HepG2 (cell line): ENCODE data around the gene MRNIP. TPM values are rescaled to one million over a fixed set of nuclear protein-coding genes. Genes with fewer than 3 reads are reported as not detected.

Experiments used
- AKAP8 ChIP-seq: sonication (generic); formaldehyde crosslinking; IDR thresholded peaks from 2 replicates; pipeline ENCODE4 v1.5.1; 2020; ENCODE audit warnings: mild to moderate bottlenecking, missing genetic modification reagents
- BRD4 ChIP-seq: sonication (generic); formaldehyde crosslinking; IDR thresholded peaks from 2 replicates; pipeline ENCODE4 v1.4.0; 2020; ENCODE audit warnings: missing genetic modification reagents
- HNRNPL ChIP-seq: fragments of 200-400 bp; formaldehyde crosslinking; IDR thresholded peaks from 2 replicates; pipeline ENCODE4 v1.6.1; 2017; ENCODE audit warnings: mild to moderate bottlenecking, low read depth, low read length
- HOXA3 ChIP-seq: sonication (generic); formaldehyde crosslinking; IDR thresholded peaks from 2 replicates; pipeline ENCODE4 v1.5.0; 2020; ENCODE audit warnings: missing genetic modification reagents
- NR1H2 ChIP-seq: sonication (generic); formaldehyde crosslinking; IDR thresholded peaks from 2 replicates; pipeline ENCODE4 v1.8.1; 2022; ENCODE audit warnings: low read depth, missing genetic modification reagents, borderline replicate concordance
- PAX8 ChIP-seq: sonication (generic); formaldehyde crosslinking; IDR thresholded peaks from 2 replicates; pipeline ENCODE4 v1.8.0; 2022; ENCODE audit warnings: mild to moderate bottlenecking, missing genetic modification reagents, borderline replicate concordance
- POLR2AphosphoS2 ChIP-seq: IDR thresholded peaks from 2 replicates; pipeline ENCODE4 v1.6.1; 2011; ENCODE audit warnings: low read depth, low read length, improper control_type of control experiment
- SATB2 ChIP-seq: sonication (generic); formaldehyde crosslinking; IDR thresholded peaks from 2 replicates; pipeline ENCODE4 v1.5.0; 2020; ENCODE audit warnings: missing genetic modification reagents
- SRSF1 ChIP-seq: fragments of 200-400 bp; formaldehyde crosslinking; optimal IDR thresholded peaks from 2 replicates; pipeline ENCODE3; 2017; ENCODE audit warnings: mild to moderate bottlenecking, low read depth, low read length, moderate library complexity
- SRY ChIP-seq: sonication (generic); formaldehyde crosslinking; IDR thresholded peaks from 2 replicates; pipeline ENCODE4 v1.8.0; 2022; ENCODE audit warnings: mild to moderate bottlenecking, missing genetic modification reagents
- ZNF777 ChIP-seq: sonication (generic); formaldehyde crosslinking; IDR thresholded peaks from 2 replicates; pipeline ENCODE4 v1.4.0; 2020; ENCODE audit warnings: missing genetic modification reagents
- ZSCAN21 ChIP-seq: sonication (generic); formaldehyde crosslinking; IDR thresholded peaks from 2 replicates; pipeline ENCODE4 v1.8.0; 2022; ENCODE audit warnings: mild to moderate bottlenecking, missing genetic modification reagents, moderate library complexity, borderline replicate concordance
- polyA plus RNA-seq, 8 experiments: library from polyadenylated mRNA; depleted of rRNA in 3 of 8; stranded (reverse) in 7 of 8; unstranded in 1 of 8; fragments of >200 nt; fragmentation: Illumina TruSeq in 4 of 8; extraction: Trizol in 4 of 8; gene quantifications; 2 replicates each; pipeline versions ENCODE4 v1.2.1 to v1.2.3, GENCODE V29; 2011 to 2016; ENCODE audit warnings: low read depth in 4 of 8, missing spikeins in 1 of 8, mixed read lengths in 1 of 8; ENCODE audit not compliant: insufficient read depth in 1 of 8
- total RNA-seq, 5 experiments: library from RNA; depleted of rRNA; stranded (reverse); fragments of >200 nt; fragmentation: Illumina TruSeq; extraction: Trizol; gene quantifications; 2 replicates each; pipeline ENCODE4 v1.2.3, GENCODE V29; 2016; ENCODE audit warnings: low read depth in 1 of 5
- TF ChIP-seq, protein P1 (sequence below): sonication (generic); formaldehyde crosslinking; IDR thresholded peaks from 2 replicates; pipeline ENCODE4 v1.4.0; 2020; ENCODE audit warnings: missing genetic modification reagents, borderline replicate concordance
- TF ChIP-seq, protein P2 (sequence below): sonication (generic); formaldehyde crosslinking; IDR thresholded peaks from 2 replicates; pipeline ENCODE4 v1.5.1; 2020; ENCODE audit warnings: mild to moderate bottlenecking, missing genetic modification reagents, moderate library complexity

Gene MRNIP
- total and polyA plus RNA-seq, 2 of the 13 experiments (the other 11 are each of a cell fraction or from before 2014, with no cell fraction given) = 15.5 to 34.1 TPM

DNA sequence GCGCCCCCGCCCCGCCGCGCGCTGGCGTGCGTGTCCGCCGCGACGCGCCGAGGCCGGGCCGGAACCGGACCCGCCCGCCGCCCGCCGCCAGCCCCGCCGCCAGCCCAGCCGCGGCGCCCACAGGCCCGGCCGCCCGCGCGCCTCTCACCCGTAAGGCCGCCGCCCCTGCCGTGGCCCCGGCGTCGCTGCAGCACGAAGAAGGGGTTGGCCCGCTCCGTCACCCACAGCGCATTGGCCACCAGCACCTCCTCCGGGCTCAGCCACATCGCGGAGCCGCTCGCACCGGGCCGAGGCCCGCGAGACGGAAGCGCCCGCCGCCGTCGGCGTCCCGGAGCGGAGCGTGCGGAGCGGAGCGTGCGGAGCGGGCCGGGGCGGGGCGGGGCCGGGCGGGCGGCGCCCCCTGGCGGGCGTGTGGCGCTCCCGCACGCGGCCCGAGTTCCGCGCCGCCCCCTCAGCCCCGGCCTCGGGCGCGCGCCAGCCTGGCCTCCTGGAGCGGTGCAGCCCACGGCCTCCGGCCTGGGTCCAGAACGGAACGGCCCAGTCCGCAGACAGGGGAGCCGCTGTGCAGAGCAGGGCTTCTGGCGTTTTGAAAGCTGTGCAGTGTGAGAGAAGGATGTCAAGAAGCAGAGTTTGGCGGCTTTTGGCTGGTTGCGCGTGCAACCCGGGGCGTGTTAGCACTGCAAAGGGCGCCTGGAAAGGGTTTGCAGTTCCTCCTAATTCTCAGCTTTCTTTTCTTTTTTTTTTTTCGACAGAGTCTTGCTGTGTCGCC lies 49.1 kb upstream of the MRNIP start, which contains the start of gene TBC1D9B (continued):
- TF ChIP-seq SATB2 (CRISPR knock-in tag) (no peak), POLR2AphosphoS2 (no peak), AKAP8 (CRISPR knock-in tag) (0 out of 2 replicates have a peak, but pooled peaks have one; percentile 25), ZNF777 (peak; percentile 77), NR1H2 (CRISPR knock-in tag) (no peak), ZSCAN21 (0 out of 2 replicates have a peak, but pooled peaks have one; percentile 57), BRD4 (peak; percentile 20), HOXA3 (CRISPR knock-in tag) (peak; percentile 20; the same call in 1 of the 2 replicates), HNRNPL (0 out of 2 replicates have a peak, but pooled peaks have one; percentile 3), PAX8 (peak; percentile 45; the same call in 1 of the 2 replicates), SRSF1 (peak; percentile 23), SRY (CRISPR knock-in tag) (0 out of 2 replicates have a peak, but pooled peaks have one; percentile 14)
- TF ChIP-seq, protein P1, sequence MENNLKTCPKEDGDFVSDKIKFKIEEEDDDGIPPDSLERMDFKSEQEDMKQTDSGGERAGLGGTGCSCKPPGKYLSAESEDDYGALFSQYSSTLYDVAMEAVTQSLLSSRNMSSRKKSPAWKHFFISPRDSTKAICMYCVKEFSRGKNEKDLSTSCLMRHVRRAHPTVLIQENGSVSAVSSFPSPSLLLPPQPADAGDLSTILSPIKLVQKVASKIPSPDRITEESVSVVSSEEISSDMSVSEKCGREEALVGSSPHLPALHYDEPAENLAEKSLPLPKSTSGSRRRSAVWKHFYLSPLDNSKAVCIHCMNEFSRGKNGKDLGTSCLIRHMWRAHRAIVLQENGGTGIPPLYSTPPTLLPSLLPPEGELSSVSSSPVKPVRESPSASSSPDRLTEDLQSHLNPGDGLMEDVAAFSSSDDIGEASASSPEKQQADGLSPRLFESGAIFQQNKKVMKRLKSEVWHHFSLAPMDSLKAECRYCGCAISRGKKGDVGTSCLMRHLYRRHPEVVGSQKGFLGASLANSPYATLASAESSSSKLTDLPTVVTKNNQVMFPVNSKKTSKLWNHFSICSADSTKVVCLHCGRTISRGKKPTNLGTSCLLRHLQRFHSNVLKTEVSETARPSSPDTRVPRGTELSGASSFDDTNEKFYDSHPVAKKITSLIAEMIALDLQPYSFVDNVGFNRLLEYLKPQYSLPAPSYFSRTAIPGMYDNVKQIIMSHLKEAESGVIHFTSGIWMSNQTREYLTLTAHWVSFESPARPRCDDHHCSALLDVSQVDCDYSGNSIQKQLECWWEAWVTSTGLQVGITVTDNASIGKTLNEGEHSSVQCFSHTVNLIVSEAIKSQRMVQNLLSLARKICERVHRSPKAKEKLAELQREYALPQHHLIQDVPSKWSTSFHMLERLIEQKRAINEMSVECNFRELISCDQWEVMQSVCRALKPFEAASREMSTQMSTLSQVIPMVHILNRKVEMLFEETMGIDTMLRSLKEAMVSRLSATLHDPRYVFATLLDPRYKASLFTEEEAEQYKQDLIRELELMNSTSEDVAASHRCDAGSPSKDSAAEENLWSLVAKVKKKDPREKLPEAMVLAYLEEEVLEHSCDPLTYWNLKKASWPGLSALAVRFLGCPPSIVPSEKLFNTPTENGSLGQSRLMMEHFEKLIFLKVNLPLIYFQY (CRISPR knock-in tag) = peak; percentile 39
- TF ChIP-seq, protein P2, sequence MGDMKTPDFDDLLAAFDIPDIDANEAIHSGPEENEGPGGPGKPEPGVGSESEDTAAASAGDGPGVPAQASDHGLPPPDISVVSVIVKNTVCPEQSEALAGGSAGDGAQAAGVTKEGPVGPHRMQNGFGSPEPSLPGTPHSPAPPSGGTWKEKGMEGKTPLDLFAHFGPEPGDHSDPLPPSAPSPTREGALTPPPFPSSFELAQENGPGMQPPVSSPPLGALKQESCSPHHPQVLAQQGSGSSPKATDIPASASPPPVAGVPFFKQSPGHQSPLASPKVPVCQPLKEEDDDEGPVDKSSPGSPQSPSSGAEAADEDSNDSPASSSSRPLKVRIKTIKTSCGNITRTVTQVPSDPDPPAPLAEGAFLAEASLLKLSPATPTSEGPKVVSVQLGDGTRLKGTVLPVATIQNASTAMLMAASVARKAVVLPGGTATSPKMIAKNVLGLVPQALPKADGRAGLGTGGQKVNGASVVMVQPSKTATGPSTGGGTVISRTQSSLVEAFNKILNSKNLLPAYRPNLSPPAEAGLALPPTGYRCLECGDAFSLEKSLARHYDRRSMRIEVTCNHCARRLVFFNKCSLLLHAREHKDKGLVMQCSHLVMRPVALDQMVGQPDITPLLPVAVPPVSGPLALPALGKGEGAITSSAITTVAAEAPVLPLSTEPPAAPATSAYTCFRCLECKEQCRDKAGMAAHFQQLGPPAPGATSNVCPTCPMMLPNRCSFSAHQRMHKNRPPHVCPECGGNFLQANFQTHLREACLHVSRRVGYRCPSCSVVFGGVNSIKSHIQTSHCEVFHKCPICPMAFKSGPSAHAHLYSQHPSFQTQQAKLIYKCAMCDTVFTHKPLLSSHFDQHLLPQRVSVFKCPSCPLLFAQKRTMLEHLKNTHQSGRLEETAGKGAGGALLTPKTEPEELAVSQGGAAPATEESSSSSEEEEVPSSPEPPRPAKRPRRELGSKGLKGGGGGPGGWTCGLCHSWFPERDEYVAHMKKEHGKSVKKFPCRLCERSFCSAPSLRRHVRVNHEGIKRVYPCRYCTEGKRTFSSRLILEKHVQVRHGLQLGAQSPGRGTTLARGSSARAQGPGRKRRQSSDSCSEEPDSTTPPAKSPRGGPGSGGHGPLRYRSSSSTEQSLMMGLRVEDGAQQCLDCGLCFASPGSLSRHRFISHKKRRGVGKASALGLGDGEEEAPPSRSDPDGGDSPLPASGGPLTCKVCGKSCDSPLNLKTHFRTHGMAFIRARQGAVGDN (CRISPR knock-in tag) = peak; percentile 62
